ENCODE results near the gene ZG16.
"Not testable (repeated sequence)": the region's sequence is repeated elsewhere in the genome, so short reads cannot be mapped to it uniquely, and the experiment has no call there.

Gene ZG16

GRCh38 chr16:29747947-29748759 lies 29.9 kb upstream of the ZG16 start:
- no peak for DNase-seq (ENCODE audit: low read depth in 3 of 3, low spot score in 1 of 3)

GRCh38 chr16:29748760-29749149 lies 29.3 kb upstream of the ZG16 start:
- DNase-seq (ENCODE audit: low read depth in 3 of 3, low spot score in 1 of 3): not testable (repeated sequence)

GRCh38 chr16:29753516-29753915 lies 24.5 kb upstream of the ZG16 start:
- no peak for DNase-seq (ENCODE audit: low read depth in 3 of 3, low spot score in 1 of 3)

- no peak for DNase-seq (ENCODE audit: low read depth in 3 of 3, low spot score in 1 of 3)
Observed at GRCh38 chr16:29756654-29757053, 21.4 kb upstream of the ZG16 start.

- DNase-seq (ENCODE audit: low read depth in 3 of 3, low spot score in 1 of 3): not testable (repeated sequence)
Observed at GRCh38 chr16:29757086-29757485, 21.0 kb upstream of the ZG16 start.

- no peak for DNase-seq (ENCODE audit: low read depth in 3 of 3, low spot score in 1 of 3)
Observed at GRCh38 chr16:29757950-29758466, 20.0 kb upstream of the ZG16 start.

GRCh38 chr16:29760567-29761279 lies 17.3 kb upstream of the ZG16 start:
- no peak for DNase-seq (ENCODE audit: low read depth in 3 of 3, low spot score in 1 of 3)

- DNase-seq (ENCODE audit: low read depth in 3 of 3, low spot score in 1 of 3): not testable (repeated sequence)
Observed at GRCh38 chr16:29761280-29761651, 16.8 kb upstream of the ZG16 start.

GRCh38 chr16:29761882-29762281 lies 16.2 kb upstream of the ZG16 start:
- DNase-seq (ENCODE audit: low read depth in 3 of 3, low spot score in 1 of 3): no peak

GRCh38 chr16:29763326-29763725 lies 14.7 kb upstream of the ZG16 start:
- DNase-seq (ENCODE audit: low read depth in 3 of 3, low spot score in 1 of 3): no peak

GRCh38 chr16:29765167-29766032 lies 12.7 kb upstream of the ZG16 start:
- no peak for DNase-seq (ENCODE audit: low read depth in 3 of 3, low spot score in 1 of 3)

GRCh38 chr16:29766571-29766970 lies 11.5 kb upstream of the ZG16 start:
- no peak for DNase-seq (ENCODE audit: low read depth in 3 of 3, low spot score in 1 of 3)

- DNase-seq (ENCODE audit: low read depth in 3 of 3, low spot score in 1 of 3): no peak
Observed at GRCh38 chr16:29767062-29767461, 11.0 kb upstream of the ZG16 start.

GRCh38 chr16:29769507-29769906 lies 8.5 kb upstream of the ZG16 start:
- no peak for DNase-seq (ENCODE audit: low read depth in 3 of 3, low spot score in 1 of 3)

- DNase-seq (ENCODE audit: low read depth in 3 of 3, low spot score in 1 of 3): no peak
Observed at GRCh38 chr16:29770250-29770929, 7.7 kb upstream of the ZG16 start.

- not testable (repeated sequence) for DNase-seq (ENCODE audit: low read depth in 3 of 3, low spot score in 1 of 3)
Observed at GRCh38 chr16:29772330-29772729, 5.7 kb upstream of the ZG16 start.

GRCh38 chr16:29774730-29775129 lies 3.3 kb upstream of the ZG16 start:
- no peak for DNase-seq (ENCODE audit: low read depth in 3 of 3, low spot score in 1 of 3)

GRCh38 chr16:29775742-29776408 lies 2.2 kb upstream of the ZG16 start:
- DNase-seq (ENCODE audit: low read depth in 3 of 3, low spot score in 1 of 3): no peak

GRCh38 chr16:29779474-29779873 lies 1.4 kb downstream of the ZG16 start:
- DNase-seq (ENCODE audit: low read depth in 3 of 3, low spot score in 1 of 3): no peak

Data from stimulated activated CD4-positive, alpha-beta T cell treated with anti-CD3 and anti-CD28 coated beads, TNF-alpha, amount 100 ng/mL, for 1 hour (primary cell).